GM21447 (cell line): ENCODE results near the gene APOE.

Source experiments
- ATAC-seq: cut with Tn5 transposase; IDR thresholded peaks from one replicate; pipeline ENCODE4 v1.9.1; 2021; ENCODE audit not compliant: unreplicated experiment

The APOE gene

GRCh38 chr19:44951179-44952159 lies 45.9 kb downstream of the APOE start:
- ATAC-seq, result no peak

- ATAC-seq, result peak; percentile 3
Measured at GRCh38 chr19:44954278-44954648, 48.7 kb downstream of the APOE start.

- ATAC-seq, result peak; percentile 73
Measured at GRCh38 chr19:44954649-44955504, 49.3 kb downstream of the APOE start, which contains the start of gene CLPTM1. TSS of gene CLPTM1 (plus strand) at chr19:44955380. CDS start at chr19:44955396, 16 bp downstream.

- peak; percentile 19 for ATAC-seq
Measured at GRCh38 chr19:44955505-44956439, 50.2 kb downstream of the APOE start.

- ATAC-seq, result no peak
Measured at GRCh38 chr19:44957526-44957925, 51.9 kb downstream of the APOE start.

- ATAC-seq, result no peak
Measured at GRCh38 chr19:44958090-44958489, 52.5 kb downstream of the APOE start.
